IMR-90 (cell line): ENCODE results near the gene DNAH9. TPM values are rescaled to one million over a fixed set of nuclear protein-coding genes. Genes with fewer than 3 reads are reported as not detected.

Source experiments
- ATAC-seq: fragments of 200-7000 bp; cut with Tn5 transposase; 2 replicates; pipeline ENCODE4 v1.9.1; 2020; ENCODE audit warnings: low read depth, mild to moderate bottlenecking, moderate library complexity
- BruUV-seq: library from RNA; stranded (reverse); fragments of 400-500 nt; replicated peaks from 2 replicates; lab custom pipeline; 2021; lab: Mats Ljungman, UMichigan
- CTCF ChIA-PET: fragments of 300-600 bp; formaldehyde crosslinking; extraction: SDS; loops from one replicate; lab custom pipeline; 2021; ENCODE audit warnings: antibody characterized with exemption; lab: Yijun Ruan, JAX
- POLR2A ChIA-PET: fragments of 300-600 bp; sonication (Branson Sonifier 250); formaldehyde crosslinking; loops from one replicate; lab custom pipeline; 2022; ENCODE audit warnings: antibody characterized with exemption; ENCODE audit not compliant: unreplicated experiment; lab: Charles Lee
- DNase-seq: peaks from one replicate; pipeline ENCODE4 v3.0.0; 2013
- H2AFZ ChIP-seq: replicated peaks from 2 replicates; pipeline ENCODE3; 2013; ENCODE audit warnings: low read length, mild to moderate bottlenecking; ENCODE audit not compliant: poor library complexity
- H2AK5ac ChIP-seq: 2 replicates; pipeline ENCODE4 v1.6.1; 2013; ENCODE audit warnings: low read depth, low read length, inconsistent platforms
- H2AK9ac ChIP-seq: replicated peaks from 2 replicates; pipeline ENCODE3; 2013; ENCODE audit warnings: mild to moderate bottlenecking, low read depth, low read length, moderate library complexity; ENCODE audit not compliant: poor library complexity
- H2BK120ac ChIP-seq: 2 replicates; pipeline ENCODE4 v1.6.1; 2013; ENCODE audit warnings: low read depth, low read length, inconsistent platforms
- H2BK15ac ChIP-seq: 3 replicates; pipeline ENCODE4 v1.6.1; 2013; ENCODE audit warnings: low read depth, low read length, inconsistent platforms
- H2BK20ac ChIP-seq: 2 replicates; pipeline ENCODE4 v1.6.1; 2013; ENCODE audit warnings: low read depth, mild to moderate bottlenecking, inconsistent platforms, low read length, moderate library complexity
- H2BK5ac ChIP-seq: 2 replicates; pipeline ENCODE4 v1.6.1; 2013; ENCODE audit warnings: mild to moderate bottlenecking, low read depth, low read length, inconsistent platforms; ENCODE audit not compliant: poor library complexity, severe bottlenecking
- H3K14ac ChIP-seq: replicated peaks from 2 replicates; pipeline ENCODE4 v1.6.1; 2013; ENCODE audit warnings: low read depth, low read length, inconsistent platforms
- H3K18ac ChIP-seq: 2 replicates; pipeline ENCODE4 v1.6.1; 2013; ENCODE audit warnings: low read depth, low read length, control low read depth
- H3K23ac ChIP-seq: 2 replicates; pipeline ENCODE4 v1.6.1; 2013; ENCODE audit warnings: low read depth, low read length, inconsistent platforms
- H3K27ac ChIP-seq: 2 replicates; pipeline ENCODE4 v1.5.1; 2013; ENCODE audit warnings: mild to moderate bottlenecking, control low read depth, low read length; ENCODE audit not compliant: insufficient read depth
- H3K27me3 ChIP-seq: 2 replicates; pipeline ENCODE4 v1.6.1; 2013; ENCODE audit warnings: low read length; ENCODE audit not compliant: control insufficient read depth, insufficient read depth
- H3K36me3 ChIP-seq: 2 replicates; pipeline ENCODE4 v1.6.1; 2013; ENCODE audit warnings: low read length, mixed read lengths; ENCODE audit not compliant: control insufficient read depth, insufficient read depth
- H3K4ac ChIP-seq: 2 replicates; pipeline ENCODE4 v1.6.1; 2013; ENCODE audit warnings: low read depth, low read length, inconsistent platforms
- H3K4me1 ChIP-seq: 2 replicates; pipeline ENCODE4 v1.6.1; 2013; ENCODE audit warnings: low read length, mixed read lengths; ENCODE audit not compliant: control insufficient read depth, insufficient read depth
- H3K4me2 ChIP-seq: 2 replicates; pipeline ENCODE4 v1.6.1; 2013; ENCODE audit warnings: low read depth, mild to moderate bottlenecking, control low read depth, low read length, moderate library complexity
- H3K4me3 ChIP-seq: 2 replicates; pipeline ENCODE4 v1.5.1; 2013; ENCODE audit warnings: low read depth, mild to moderate bottlenecking, control low read depth, low read length, moderate library complexity; ENCODE audit not compliant: insufficient read depth
- H3K56ac ChIP-seq: 2 replicates; pipeline ENCODE4 v1.6.1; 2013; ENCODE audit warnings: low read length, inconsistent platforms; ENCODE audit not compliant: insufficient read depth; ENCODE audit errors: extremely low read depth
- H3K79me1 ChIP-seq, 2 experiments: 2 replicates each; pipeline ENCODE4 v1.6.1; 2013; ENCODE audit warnings: low read length in 2 of 2, inconsistent platforms in 1 of 2, low read depth in 1 of 2
- H3K9ac ChIP-seq: 2 replicates; pipeline ENCODE4 v1.6.1; 2013; ENCODE audit warnings: low read depth, low read length, control low read depth
- H3K9me1 ChIP-seq: 2 replicates; pipeline ENCODE4 v1.6.1; 2013; ENCODE audit warnings: low read length, inconsistent platforms; ENCODE audit not compliant: insufficient read depth
- H3K9me3 ChIP-seq: 2 replicates; pipeline ENCODE4 v1.6.1; 2013; ENCODE audit warnings: low read length; ENCODE audit not compliant: control insufficient read depth, insufficient read depth
- H4K20me1 ChIP-seq: 2 replicates; pipeline ENCODE4 v1.6.1; 2013; ENCODE audit warnings: low read length, inconsistent platforms; ENCODE audit not compliant: insufficient read depth
- H4K5ac ChIP-seq: 2 replicates; pipeline ENCODE4 v1.6.1; 2013; ENCODE audit warnings: mild to moderate bottlenecking, low read depth, low read length, control low read depth
- H4K8ac ChIP-seq, 2 experiments: 2 replicates each; pipeline ENCODE4 v1.6.1; 2013; ENCODE audit warnings: low read depth in 2 of 2, low read length in 2 of 2, control low read depth in 1 of 2, inconsistent platforms in 1 of 2
- H4K91ac ChIP-seq: 2 replicates; pipeline ENCODE4 v1.6.1; 2013; ENCODE audit warnings: low read depth, low read length, inconsistent platforms; ENCODE audit not compliant: insufficient read depth
- BHLHE40 ChIP-seq: fragments of 150-350 bp; IDR thresholded peaks from 2 replicates; pipeline ENCODE4 v1.6.1; 2016; ENCODE audit warnings: mild to moderate bottlenecking, low read depth, low read length
- CEBPB ChIP-seq: IDR thresholded peaks from 2 replicates; pipeline ENCODE4 v1.6.1; 2012; ENCODE audit warnings: low read depth, low read length, improper control_type of control experiment
- CHD1 ChIP-seq: IDR thresholded peaks from 2 replicates; pipeline ENCODE4 v1.6.1; 2012; ENCODE audit warnings: low read depth, low read length, improper control_type of control experiment
- FOS ChIP-seq: fragments of 150-350 bp; IDR thresholded peaks from 2 replicates; pipeline ENCODE4 v1.6.1; 2016; ENCODE audit warnings: low read depth, low read length
- MAFK ChIP-seq: IDR thresholded peaks from 2 replicates; pipeline ENCODE4 v1.6.1; 2012; ENCODE audit warnings: low read depth, low read length, improper control_type of control experiment
- MAZ ChIP-seq: IDR thresholded peaks from 2 replicates; pipeline ENCODE4 v1.6.1; 2012; ENCODE audit warnings: low read depth, mild to moderate bottlenecking, low read length, improper control_type of control experiment, moderate library complexity, borderline replicate concordance
- MXI1 ChIP-seq: IDR thresholded peaks from 2 replicates; pipeline ENCODE4 v1.6.1; 2012; ENCODE audit warnings: low read depth, mild to moderate bottlenecking, low read length, moderate library complexity, borderline replicate concordance
- NFE2L2 ChIP-seq: fragments of 150-350 bp; IDR thresholded peaks from 2 replicates; pipeline ENCODE4 v1.6.1; 2016; ENCODE audit warnings: low read depth, mild to moderate bottlenecking, low read length
- POLR2A ChIP-seq: IDR thresholded peaks from 2 replicates; pipeline ENCODE4 v1.6.1; 2012; ENCODE audit warnings: mild to moderate bottlenecking, low read depth, low read length
- RAD21 ChIP-seq: IDR thresholded peaks from 2 replicates; pipeline ENCODE4 v1.6.1; 2012; ENCODE audit warnings: low read length, improper control_type of control experiment
- RCOR1 ChIP-seq: IDR thresholded peaks from 2 replicates; pipeline ENCODE4 v1.6.1; 2012; ENCODE audit warnings: mild to moderate bottlenecking, low read length, improper control_type of control experiment; ENCODE audit not compliant: insufficient replicate concordance
- RFX5 ChIP-seq: IDR thresholded peaks from 2 replicates; pipeline ENCODE4 v1.8.0; 2012; ENCODE audit warnings: low read depth, mild to moderate bottlenecking, low read length, moderate library complexity
- SMC3 ChIP-seq: fragments of 150-350 bp; IDR thresholded peaks from 2 replicates; pipeline ENCODE4 v1.6.1; 2016; ENCODE audit warnings: low read depth, mild to moderate bottlenecking, antibody characterized with exemption, low read length, moderate library complexity
- WGBS, 2 experiments: methylation state at CpG; one replicate each; pipeline versions ENCODE4 v1.1.5 to v1.1.7; 2013; ENCODE audit warnings: missing lambda C conversion rate in 2 of 2; ENCODE audit not compliant: insufficient read length in 1 of 2; ENCODE audit errors: extremely low coverage in 2 of 2; 5-methylcytosine and 5-hydroxymethylcytosine counted together
- dilution Hi-C: fragments of 300-500 bp; cut with HindIII; formaldehyde crosslinking; loops from one replicate; pipeline ENCODE4 v1.14.3; 2018; ENCODE audit warnings: low sequenced_read_pairs; ENCODE audit not compliant: unreplicated experiment
- in situ Hi-C: fragments of 300-500 bp; cut with MboI; formaldehyde crosslinking; loops from 3 replicates; pipeline ENCODE4 v1.14.3; 2019; ENCODE audit warnings: low sequenced_read_pairs, inconsistent platforms, mixed read lengths
- intact Hi-C: fragments of 100-400 bp; cut with micrococcal nuclease; formaldehyde crosslinking; loops from 2 replicates; pipeline ENCODE4 v1.10.0; 2022
- polyA plus RNA-seq, 3 experiments: library from polyadenylated mRNA; depleted of rRNA; stranded (reverse); fragments of >200 nt; gene quantifications; 2 replicates each; pipeline ENCODE4 v1.2.3, GENCODE V29; 2012; ENCODE audit warnings: low replicate concordance in 1 of 3
- total RNA-seq: library from RNA; depleted of rRNA; stranded (reverse); fragments of >200 nt; gene quantifications from 2 replicates; pipeline ENCODE4 v1.2.3, GENCODE V29; 2012
- TF ChIP-seq, protein P1 (sequence below): fragments of 150-350 bp; IDR thresholded peaks from 2 replicates; pipeline ENCODE4 v1.6.1; 2016; ENCODE audit warnings: low read depth, mild to moderate bottlenecking, low read length, moderate library complexity, borderline replicate concordance
- TF ChIP-seq, protein P2 (sequence below): fragments of 150-350 bp; IDR thresholded peaks from 2 replicates; pipeline ENCODE4 v1.6.1; 2017; ENCODE audit warnings: mild to moderate bottlenecking, antibody characterized with exemption, low read length, low read depth
- TF ChIP-seq, protein P3 (sequence below): conservative IDR thresholded peaks from 2 replicates; pipeline ENCODE4 v1.5.1; 2012; ENCODE audit warnings: mild to moderate bottlenecking, low read depth, low read length, improper control_type of control experiment

The DNAH9 gene
- total and polyA plus RNA-seq, 2 of the 4 experiments (the other 2 are of a cell fraction), result not detected

DNA sequence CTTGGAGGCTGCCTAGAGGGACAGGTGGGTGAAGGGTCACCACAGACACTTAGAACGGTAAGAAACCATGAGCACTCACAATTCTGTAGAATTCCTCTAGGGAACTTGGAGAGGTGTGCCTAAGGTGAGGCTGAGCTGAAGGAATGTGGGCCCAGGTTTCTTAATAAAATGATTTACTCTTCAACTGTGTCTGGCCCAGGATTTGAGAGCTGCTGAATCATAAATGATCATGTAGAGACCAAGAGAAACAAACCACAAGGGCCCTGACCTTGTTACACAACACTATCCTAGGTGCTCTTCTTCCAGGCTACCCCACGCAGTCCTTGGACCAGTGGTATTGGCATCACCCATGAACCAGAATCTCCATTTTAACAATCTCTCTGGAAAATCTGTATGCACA is 371.3 kb downstream of the DNAH9 start:
- Histone ChIP-seq H3K36me3 (no peaks in the 10 kb centered on the region), H4K91ac (no peak overlapping the region), H2AK5ac (no peak overlapping the region), H2BK5ac (no peak overlapping the region), H4K5ac (no peak overlapping the region), H3K9ac (no peak overlapping the region), H3K27ac (no peak overlapping the region), H3K79me1 (no peaks in the 10 kb centered on the region), H3K4ac (no peak overlapping the region), H3K18ac (no peak overlapping the region), H3K14ac (no peak overlapping the region), H4K20me1 (no peaks in the 10 kb centered on the region), H3K4me1 (no peaks in the 10 kb centered on the region), H3K56ac (no peak overlapping the region), H2BK20ac (no peak overlapping the region), H2BK15ac (no peak overlapping the region), H2AK9ac (no peak overlapping the region), H2BK120ac (no peak overlapping the region), H3K9me1 (no peaks in the 10 kb centered on the region), H3K4me2 (no peak overlapping the region), H2AFZ (no peak overlapping the region), H3K9me3 (no peaks in the 10 kb centered on the region; the same call in 1 of the 2 replicates), H3K4me3 (no peak overlapping the region), H3K27me3 (no peaks in the 10 kb centered on the region), H3K23ac (no peak overlapping the region), H4K8ac (no peak overlapping the region)
- ATAC-seq, result no peak
- CTCF ChIA-PET, result no interaction called here
- intact Hi-C loops (no loop called here), in situ Hi-C loops (no loop called here), dilution Hi-C loops (no loop called here)
- POLR2A ChIA-PET, result no interaction called here
- no peak for DNase-seq
- WGBS, 2 experiments, result 83% methylated on average over 1 of the region's 2 CpGs; no CpG with 5 or more reads in 1 of the 2 experiments
- BruUV-seq, result no TSS peak
- no peak for TF ChIP-seq POLR2A
- no peak for TF ChIP-seq CHD1
- TF ChIP-seq SMC3, result no peak
- no peak for TF ChIP-seq MAZ
- TF ChIP-seq BHLHE40, result no peak
- no peak for TF ChIP-seq MAFK
- TF ChIP-seq FOS, result no peak
- no peak for TF ChIP-seq RFX5
- TF ChIP-seq RCOR1, result no peak
- TF ChIP-seq, protein P1, sequence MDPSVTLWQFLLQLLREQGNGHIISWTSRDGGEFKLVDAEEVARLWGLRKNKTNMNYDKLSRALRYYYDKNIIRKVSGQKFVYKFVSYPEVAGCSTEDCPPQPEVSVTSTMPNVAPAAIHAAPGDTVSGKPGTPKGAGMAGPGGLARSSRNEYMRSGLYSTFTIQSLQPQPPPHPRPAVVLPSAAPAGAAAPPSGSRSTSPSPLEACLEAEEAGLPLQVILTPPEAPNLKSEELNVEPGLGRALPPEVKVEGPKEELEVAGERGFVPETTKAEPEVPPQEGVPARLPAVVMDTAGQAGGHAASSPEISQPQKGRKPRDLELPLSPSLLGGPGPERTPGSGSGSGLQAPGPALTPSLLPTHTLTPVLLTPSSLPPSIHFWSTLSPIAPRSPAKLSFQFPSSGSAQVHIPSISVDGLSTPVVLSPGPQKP, result no peak
- TF ChIP-seq RAD21, result no peak
- no peak for TF ChIP-seq MXI1
- TF ChIP-seq, protein P2, sequence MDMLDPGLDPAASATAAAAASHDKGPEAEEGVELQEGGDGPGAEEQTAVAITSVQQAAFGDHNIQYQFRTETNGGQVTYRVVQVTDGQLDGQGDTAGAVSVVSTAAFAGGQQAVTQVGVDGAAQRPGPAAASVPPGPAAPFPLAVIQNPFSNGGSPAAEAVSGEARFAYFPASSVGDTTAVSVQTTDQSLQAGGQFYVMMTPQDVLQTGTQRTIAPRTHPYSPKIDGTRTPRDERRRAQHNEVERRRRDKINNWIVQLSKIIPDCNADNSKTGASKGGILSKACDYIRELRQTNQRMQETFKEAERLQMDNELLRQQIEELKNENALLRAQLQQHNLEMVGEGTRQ, result no peak
- TF ChIP-seq, protein P3, sequence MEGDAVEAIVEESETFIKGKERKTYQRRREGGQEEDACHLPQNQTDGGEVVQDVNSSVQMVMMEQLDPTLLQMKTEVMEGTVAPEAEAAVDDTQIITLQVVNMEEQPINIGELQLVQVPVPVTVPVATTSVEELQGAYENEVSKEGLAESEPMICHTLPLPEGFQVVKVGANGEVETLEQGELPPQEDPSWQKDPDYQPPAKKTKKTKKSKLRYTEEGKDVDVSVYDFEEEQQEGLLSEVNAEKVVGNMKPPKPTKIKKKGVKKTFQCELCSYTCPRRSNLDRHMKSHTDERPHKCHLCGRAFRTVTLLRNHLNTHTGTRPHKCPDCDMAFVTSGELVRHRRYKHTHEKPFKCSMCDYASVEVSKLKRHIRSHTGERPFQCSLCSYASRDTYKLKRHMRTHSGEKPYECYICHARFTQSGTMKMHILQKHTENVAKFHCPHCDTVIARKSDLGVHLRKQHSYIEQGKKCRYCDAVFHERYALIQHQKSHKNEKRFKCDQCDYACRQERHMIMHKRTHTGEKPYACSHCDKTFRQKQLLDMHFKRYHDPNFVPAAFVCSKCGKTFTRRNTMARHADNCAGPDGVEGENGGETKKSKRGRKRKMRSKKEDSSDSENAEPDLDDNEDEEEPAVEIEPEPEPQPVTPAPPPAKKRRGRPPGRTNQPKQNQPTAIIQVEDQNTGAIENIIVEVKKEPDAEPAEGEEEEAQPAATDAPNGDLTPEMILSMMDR, result no peak
- no peak for TF ChIP-seq CEBPB
- no peak for TF ChIP-seq NFE2L2
